ENCODE data around the gene FBXO33. TPM values are rescaled to one million over a fixed set of nuclear protein-coding genes. Genes with fewer than 3 reads are reported as not detected.

The FBXO33 gene
- total and polyA plus RNA-seq, 2 donors (not counting 1 experiment from before 2014, with no cell fraction given), result 17.3 to 19.3 TPM

- DNase-seq (no peak), ATAC-seq (ENCODE audit: low read depth) (no peak)
- Mint-ChIP-seq H3K27ac (no peak overlapping the region), H3K4me1 (peaks cover 2% of the 10 kb centered on the region), H3K9me3 (ENCODE audit: insufficient read depth) (no peaks in the 10 kb centered on the region), H3K4me3 (no peak overlapping the region), H3K27me3 (no peaks in the 10 kb centered on the region)
- Histone ChIP-seq H2AFZ (ENCODE audit: insufficient read depth, low read depth, low read length, poor library complexity, severe bottlenecking) (no peak overlapping the region), H3K9ac (ENCODE audit: low read length) (no peak overlapping the region), H3K9me3 (ENCODE audit: control extremely low read depth in 1 of 3, control insufficient read depth in 2 of 3, insufficient read depth in 1 of 3, low read length in 2 of 3) (peaks cover 0 to 17% (median 2%) of the 10 kb centered on the region in 3 donors), H3K79me2 (ENCODE audit: control insufficient read depth, insufficient read depth, low read length) (no peaks in the 10 kb centered on the region), H3K4me1 (ENCODE audit: control insufficient read depth in 2 of 2, insufficient read depth in 2 of 2, low read length in 2 of 2) (no peaks in the 10 kb centered on the region), H3K27ac (ENCODE audit: low read length in 2 of 2) (no peak overlapping the region), H4K20me1 (ENCODE audit: control insufficient read depth, insufficient read depth, low read length, poor library complexity, severe bottlenecking) (no peaks in the 10 kb centered on the region), H3K27me3 (replicated peaks in 1 of 4; ENCODE audit: control extremely low read depth in 1 of 4, control insufficient read depth in 3 of 4, insufficient read depth in 4 of 4, low read length in 3 of 4) (no peaks in the 10 kb centered on the region), H3K4me3 (ENCODE audit: control extremely low read depth in 1 of 5, extremely low read depth in 1 of 5, insufficient read depth in 1 of 5, low read depth in 2 of 5, low read length in 4 of 5) (no peak overlapping the region), H3K4me2 (replicated peaks; ENCODE audit: low read depth, low read length, poor library complexity, severe bottlenecking) (no peak overlapping the region), H3K36me3 (replicated peaks in 1 of 2; ENCODE audit: control extremely low read depth in 1 of 2, control insufficient read depth in 1 of 2, extremely low read depth in 1 of 2, insufficient read depth in 2 of 2, low read length in 1 of 2) (no peaks in the 10 kb centered on the region)
- intact Hi-C loops (cut with micrococcal nuclease), result no loop called here
- TF ChIP-seq CTCF (IDR thresholded peaks at IDR 0.05), result no peak
- no peak for TF ChIP-seq EZH2 (IDR thresholded peaks at IDR 0.05; ENCODE audit: borderline replicate concordance, insufficient read depth, low read depth, low read length, poor library complexity, severe bottlenecking)
- ChIA-PET POLR2A (no interaction called here), CTCF (interaction anchor here (0.6 kb wide), 1 partner anchor 168 kb away, joined by 4 read pairs; no protein-coding TSS in a partner anchor)
- WGBS (ENCODE audit: insufficient coverage), result 92% methylated on average over 5 of the region's 5 CpGs
Observed at GRCh38 chr14:39440975-39441374, 8.7 kb upstream of the FBXO33 start.

- Mint-ChIP-seq H3K4me3 (no peak overlapping the region), H3K9me3 (ENCODE audit: insufficient read depth) (no peaks in the 10 kb centered on the region), H3K27ac (no peak overlapping the region), H3K27me3 (no peaks in the 10 kb centered on the region), H3K4me1 (peaks cover 20% of the 10 kb centered on the region)
- ChIA-PET POLR2A (no interaction called here), CTCF (no interaction called here)
- H3K4me1 ChIP-seq (ENCODE audit: control insufficient read depth in 2 of 2, insufficient read depth in 2 of 2, low read length in 2 of 2), result peaks cover 15 to 16% of the 10 kb centered on the region in 2 donors
- no peaks in the 10 kb centered on the region for H3K36me3 ChIP-seq (replicated peaks in 1 of 2; ENCODE audit: control extremely low read depth in 1 of 2, control insufficient read depth in 1 of 2, extremely low read depth in 1 of 2, insufficient read depth in 2 of 2, low read length in 1 of 2)
- ATAC-seq (ENCODE audit: low read depth), result no peak
- no peak for DNase-seq
- H3K27me3 ChIP-seq (replicated peaks in 1 of 4; ENCODE audit: control extremely low read depth in 1 of 4, control insufficient read depth in 3 of 4, insufficient read depth in 4 of 4, low read length in 3 of 4), result no peaks in the 10 kb centered on the region
- H3K27ac ChIP-seq (ENCODE audit: low read length in 2 of 2), result no peak overlapping the region
- peaks cover 14% of the 10 kb centered on the region for H4K20me1 ChIP-seq (ENCODE audit: control insufficient read depth, insufficient read depth, low read length, poor library complexity, severe bottlenecking)
- H3K4me3 ChIP-seq (ENCODE audit: control extremely low read depth in 1 of 5, extremely low read depth in 1 of 5, insufficient read depth in 1 of 5, low read depth in 2 of 5, low read length in 4 of 5), result no peak overlapping the region
- H3K4me2 ChIP-seq (replicated peaks; ENCODE audit: low read depth, low read length, poor library complexity, severe bottlenecking), result no peak overlapping the region
- peaks cover 15% of the 10 kb centered on the region for H3K79me2 ChIP-seq (ENCODE audit: control insufficient read depth, insufficient read depth, low read length)
- intact Hi-C loops (cut with micrococcal nuclease), result no loop called here
- H3K9me3 ChIP-seq (ENCODE audit: control extremely low read depth in 1 of 3, control insufficient read depth in 2 of 3, insufficient read depth in 1 of 3, low read length in 2 of 3), result no peaks in the 10 kb centered on the region
- TF ChIP-seq CTCF (IDR thresholded peaks at IDR 0.05) (no peak), EZH2 (IDR thresholded peaks at IDR 0.05; ENCODE audit: borderline replicate concordance, insufficient read depth, low read depth, low read length, poor library complexity, severe bottlenecking) (no peak)
- no CpG with 5 or more reads among the region's 6 CpGs for WGBS (ENCODE audit: insufficient coverage)
- no peak overlapping the region for H3K9ac ChIP-seq (ENCODE audit: low read length)
- H2AFZ ChIP-seq (ENCODE audit: insufficient read depth, low read depth, low read length, poor library complexity, severe bottlenecking), result no peak overlapping the region
Observed at GRCh38 chr14:39435241-39435640, 3.0 kb upstream of the FBXO33 start.

All from B cell (primary cell).